ENCODE data around the gene CHST14.
A peak's percentile ranks its signal among the peaks of the same experiment; 100 is the strongest.

CHST14 gene

GRCh38 chr15:40468898-40469331 is 1.9 kb upstream of the CHST14 start:
- H3K4me3 ChIP-seq (ENCODE audit: control insufficient read depth, low read depth, low read length) = no peak overlapping the region
- DNase-seq (ENCODE audit: low read depth) = no peak
- TF ChIP-seq, protein P1, sequence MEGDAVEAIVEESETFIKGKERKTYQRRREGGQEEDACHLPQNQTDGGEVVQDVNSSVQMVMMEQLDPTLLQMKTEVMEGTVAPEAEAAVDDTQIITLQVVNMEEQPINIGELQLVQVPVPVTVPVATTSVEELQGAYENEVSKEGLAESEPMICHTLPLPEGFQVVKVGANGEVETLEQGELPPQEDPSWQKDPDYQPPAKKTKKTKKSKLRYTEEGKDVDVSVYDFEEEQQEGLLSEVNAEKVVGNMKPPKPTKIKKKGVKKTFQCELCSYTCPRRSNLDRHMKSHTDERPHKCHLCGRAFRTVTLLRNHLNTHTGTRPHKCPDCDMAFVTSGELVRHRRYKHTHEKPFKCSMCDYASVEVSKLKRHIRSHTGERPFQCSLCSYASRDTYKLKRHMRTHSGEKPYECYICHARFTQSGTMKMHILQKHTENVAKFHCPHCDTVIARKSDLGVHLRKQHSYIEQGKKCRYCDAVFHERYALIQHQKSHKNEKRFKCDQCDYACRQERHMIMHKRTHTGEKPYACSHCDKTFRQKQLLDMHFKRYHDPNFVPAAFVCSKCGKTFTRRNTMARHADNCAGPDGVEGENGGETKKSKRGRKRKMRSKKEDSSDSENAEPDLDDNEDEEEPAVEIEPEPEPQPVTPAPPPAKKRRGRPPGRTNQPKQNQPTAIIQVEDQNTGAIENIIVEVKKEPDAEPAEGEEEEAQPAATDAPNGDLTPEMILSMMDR (conservative IDR thresholded peaks at IDR 0.05; ENCODE audit: control insufficient read depth, insufficient read depth, low read depth, low read length) = no peak

GRCh38 chr15:40469776-40470390 is 901 bp upstream of the CHST14 start:
- H3K4me3 ChIP-seq (ENCODE audit: control insufficient read depth, low read depth, low read length) = peak overlapping the region; percentile 48
- DNase-seq (ENCODE audit: low read depth) = no peak
- TF ChIP-seq, protein P1 (conservative IDR thresholded peaks at IDR 0.05; ENCODE audit: control insufficient read depth, insufficient read depth, low read depth, low read length) = no peak

DNA sequence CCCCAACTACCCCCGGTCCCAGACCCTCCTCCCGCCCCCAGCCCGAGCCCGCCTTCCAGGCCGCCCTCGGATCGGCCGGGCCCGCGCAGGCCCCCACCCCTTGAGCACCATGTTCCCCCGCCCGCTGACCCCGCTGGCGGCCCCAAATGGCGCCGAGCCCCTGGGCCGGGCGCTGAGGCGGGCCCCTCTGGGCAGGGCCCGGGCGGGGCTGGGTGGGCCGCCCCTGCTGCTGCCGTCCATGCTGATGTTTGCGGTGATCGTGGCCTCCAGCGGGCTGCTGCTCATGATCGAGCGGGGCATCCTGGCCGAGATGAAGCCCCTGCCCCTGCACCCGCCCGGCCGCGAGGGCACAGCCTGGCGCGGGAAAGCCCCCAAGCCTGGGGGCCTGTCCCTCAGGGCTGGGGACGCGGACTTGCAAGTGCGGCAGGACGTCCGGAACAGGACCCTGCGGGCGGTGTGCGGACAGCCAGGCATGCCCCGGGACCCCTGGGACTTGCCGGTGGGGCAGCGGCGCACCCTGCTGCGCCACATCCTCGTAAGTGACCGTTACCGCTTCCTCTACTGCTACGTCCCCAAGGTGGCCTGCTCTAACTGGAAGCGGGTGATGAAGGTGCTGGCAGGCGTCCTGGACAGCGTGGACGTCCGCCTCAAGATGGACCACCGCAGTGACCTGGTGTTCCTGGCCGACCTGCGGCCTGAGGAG is 472 bp downstream of the CHST14 start:
- peak overlapping the region; percentile 69 for H3K4me3 ChIP-seq (ENCODE audit: control insufficient read depth, low read depth, low read length)
- TF ChIP-seq, protein P1 (conservative IDR thresholded peaks at IDR 0.05; ENCODE audit: control insufficient read depth, insufficient read depth, low read depth, low read length) = no peak
- no peak for DNase-seq (ENCODE audit: low read depth)

- peak overlapping the region; percentile 69 for H3K4me3 ChIP-seq (ENCODE audit: control insufficient read depth, low read depth, low read length)
- TF ChIP-seq, protein P1 (conservative IDR thresholded peaks at IDR 0.05; ENCODE audit: control insufficient read depth, insufficient read depth, low read depth, low read length) = no peak
- DNase-seq (ENCODE audit: low read depth) = no peak
These were observed 995 bp downstream of the CHST14 start for GRCh38 chr15:40471808-40472150.

- DNase-seq (ENCODE audit: low read depth) = no peak
- TF ChIP-seq, protein P1 (conservative IDR thresholded peaks at IDR 0.05; ENCODE audit: control insufficient read depth, insufficient read depth, low read depth, low read length) = no peak
- H3K4me3 ChIP-seq (ENCODE audit: control insufficient read depth, low read depth, low read length) = peak overlapping the region; percentile 69
These were observed 1.5 kb downstream of the CHST14 start for GRCh38 chr15:40472171-40472727.

DNA sequence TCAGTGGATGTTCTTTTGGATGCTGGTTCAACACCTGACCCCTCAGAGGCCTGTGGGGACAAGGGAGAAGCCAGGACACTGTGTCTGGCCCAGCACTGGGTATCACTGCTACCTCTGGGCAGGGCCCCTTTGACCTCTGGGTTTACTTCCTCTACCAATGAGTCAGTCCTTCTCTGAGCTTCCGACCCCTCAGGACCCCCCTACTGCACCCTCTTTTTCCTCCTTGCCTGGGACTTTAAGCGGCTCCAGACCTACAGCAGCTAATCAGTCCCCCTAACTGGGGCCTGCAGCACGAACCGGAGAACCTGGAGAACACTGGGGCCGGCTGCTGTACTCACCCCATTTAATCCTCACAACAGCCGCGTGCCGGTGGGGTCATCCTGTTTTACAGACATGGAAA is 3.8 kb downstream of the CHST14 start:
- no peak for DNase-seq (ENCODE audit: low read depth)
- H3K4me3 ChIP-seq (ENCODE audit: control insufficient read depth, low read depth, low read length) = no peak overlapping the region
- TF ChIP-seq, protein P1 (conservative IDR thresholded peaks at IDR 0.05; ENCODE audit: control insufficient read depth, insufficient read depth, low read depth, low read length) = no peak
